DOHH2 (cell line): Measurements from ENCODE around the gene UMODL1.

Experiments
- H3F3A ChIP-seq: fragments of 200-600 bp; sonication (generic), shearing (Covaris generic); 2 replicates; pipeline ENCODE4 v1.6.0; 2016; ENCODE audit warnings: antibody characterized with exemption, mild to moderate bottlenecking; ENCODE audit not compliant: control insufficient read depth, insufficient read depth
- H3K27ac ChIP-seq: fragments of 200-600 bp; sonication (generic); 2 replicates; pipeline ENCODE4 v1.5.1; 2014; ENCODE audit warnings: low read depth, mild to moderate bottlenecking, low read length, moderate library complexity
- H3K27me3 ChIP-seq: fragments of 200-600 bp; sonication (generic); 2 replicates; pipeline ENCODE4 v1.6.1; 2014; ENCODE audit warnings: mild to moderate bottlenecking, low read length, mixed read lengths; ENCODE audit not compliant: control insufficient read depth
- H3K36me3 ChIP-seq: fragments of 200-600 bp; sonication (generic); 2 replicates; pipeline ENCODE4 v1.6.1; 2014; ENCODE audit warnings: mild to moderate bottlenecking, low read length, moderate library complexity, mixed read lengths; ENCODE audit not compliant: control insufficient read depth
- H3K4me1 ChIP-seq: fragments of 200-600 bp; sonication (generic); 2 replicates; pipeline ENCODE4 v1.6.1; 2014; ENCODE audit warnings: mild to moderate bottlenecking, low read length, mixed read lengths; ENCODE audit not compliant: control insufficient read depth
- H3K4me2 ChIP-seq: fragments of 200-600 bp; sonication (generic); 2 replicates; pipeline ENCODE4 v1.6.0; 2014; ENCODE audit warnings: mild to moderate bottlenecking, low read length, moderate library complexity
- H3K4me3 ChIP-seq: fragments of 200-600 bp; sonication (generic); 2 replicates; pipeline ENCODE4 v1.5.1; 2014; ENCODE audit warnings: mild to moderate bottlenecking, low read length, mixed read lengths
- H3K79me2 ChIP-seq: fragments of 200-600 bp; sonication (generic); 2 replicates; pipeline ENCODE4 v1.6.1; 2014; ENCODE audit warnings: mild to moderate bottlenecking, low read length, mixed read lengths; ENCODE audit not compliant: control insufficient read depth
- H3K9me2 ChIP-seq: fragments of 200-600 bp; sonication (generic); replicated peaks from 2 replicates; pipeline ENCODE4 v1.6.1; 2014; ENCODE audit warnings: mild to moderate bottlenecking, low read length, mixed read lengths; ENCODE audit not compliant: control insufficient read depth
- H3K9me3 ChIP-seq: fragments of 200-600 bp; sonication (generic); 2 replicates; pipeline ENCODE4 v1.6.1; 2014; ENCODE audit warnings: antibody characterized with exemption, low read length, mixed read lengths; ENCODE audit not compliant: control insufficient read depth, insufficient read depth
- H4K20me1 ChIP-seq: fragments of 200-600 bp; sonication (generic); 2 replicates; pipeline ENCODE4 v1.6.0; 2014; ENCODE audit warnings: low read depth, mild to moderate bottlenecking, antibody characterized with exemption, low read length, moderate library complexity; ENCODE audit not compliant: control insufficient read depth, insufficient read depth
- CTCF ChIP-seq: fragments of 200-600 bp; sonication (generic); IDR thresholded peaks from one replicate; pipeline ENCODE4 v1.5.1; 2014; ENCODE audit warnings: antibody characterized with exemption, mild to moderate bottlenecking, low read depth, low read length; ENCODE audit not compliant: poor library complexity, severe bottlenecking
- EZH2phosphoT487 ChIP-seq: fragments of 200-600 bp; sonication (generic); IDR thresholded peaks from 2 replicates; pipeline ENCODE4 v1.6.1; 2017; ENCODE audit warnings: borderline replicate concordance, mild to moderate bottlenecking, antibody characterized with exemption, low read length, moderate library complexity, mixed read lengths

The UMODL1 gene

GRCh38 chr21:42022906-42023305 is 48.2 kb upstream of the UMODL1 start:
- H3K9me3 ChIP-seq, result no peaks in the 10 kb centered on the region
- no peaks in the 10 kb centered on the region for H3K4me1 ChIP-seq
- no peaks in the 10 kb centered on the region for H4K20me1 ChIP-seq
- no peak overlapping the region for H3K4me2 ChIP-seq
- no peak overlapping the region for H3K4me3 ChIP-seq
- no peaks in the 10 kb centered on the region for H3K27me3 ChIP-seq
- H3F3A ChIP-seq, result no peaks in the 10 kb centered on the region
- H3K36me3 ChIP-seq, result no peaks in the 10 kb centered on the region
- no peak for TF ChIP-seq CTCF
- TF ChIP-seq EZH2phosphoT487, result no peak
- H3K79me2 ChIP-seq, result no peaks in the 10 kb centered on the region
- H3K27ac ChIP-seq, result no peak overlapping the region
- no peaks in the 10 kb centered on the region for H3K9me2 ChIP-seq

- TF ChIP-seq EZH2phosphoT487, result no peak
- TF ChIP-seq CTCF, result no peak
- H4K20me1 ChIP-seq, result no peaks in the 10 kb centered on the region
- no peaks in the 10 kb centered on the region for H3K36me3 ChIP-seq
- no peak overlapping the region for H3K27ac ChIP-seq
- no peaks in the 10 kb centered on the region for H3K4me1 ChIP-seq
- no peaks in the 10 kb centered on the region for H3K9me3 ChIP-seq
- no peak overlapping the region for H3K4me2 ChIP-seq
- no peaks in the 10 kb centered on the region for H3K27me3 ChIP-seq
- no peaks in the 10 kb centered on the region for H3K9me2 ChIP-seq
- no peaks in the 10 kb centered on the region for H3F3A ChIP-seq
- no peak overlapping the region for H3K4me3 ChIP-seq
- no peaks in the 10 kb centered on the region for H3K79me2 ChIP-seq
Measured at GRCh38 chr21:42025376-42026081, 45.6 kb upstream of the UMODL1 start.

- H3K4me1 ChIP-seq, result no peaks in the 10 kb centered on the region
- H3K9me2 ChIP-seq, result no peaks in the 10 kb centered on the region
- no peaks in the 10 kb centered on the region for H3K79me2 ChIP-seq
- H4K20me1 ChIP-seq, result no peaks in the 10 kb centered on the region
- H3K27ac ChIP-seq, result no peak overlapping the region
- TF ChIP-seq EZH2phosphoT487 (no peak), CTCF (no peak)
- H3K4me2 ChIP-seq, result no peak overlapping the region
- no peaks in the 10 kb centered on the region for H3K9me3 ChIP-seq
- H3K36me3 ChIP-seq, result no peaks in the 10 kb centered on the region
- no peak overlapping the region for H3K4me3 ChIP-seq
- H3F3A ChIP-seq, result no peaks in the 10 kb centered on the region
- H3K27me3 ChIP-seq, result no peaks in the 10 kb centered on the region
Measured at GRCh38 chr21:42026082-42026435, 45.1 kb upstream of the UMODL1 start.
